ENCODE data around the gene SPATS2L. TPM values are rescaled to one million over a fixed set of nuclear protein-coding genes. Genes with fewer than 3 reads are reported as not detected.
A peak's percentile ranks its signal among the peaks of the same experiment; 100 is the strongest.

SPATS2L gene
- total and polyA plus RNA-seq, 2 of the 13 experiments (the other 11 are each of a cell fraction or from before 2014, with no cell fraction given): 154 to 212 TPM

DNA sequence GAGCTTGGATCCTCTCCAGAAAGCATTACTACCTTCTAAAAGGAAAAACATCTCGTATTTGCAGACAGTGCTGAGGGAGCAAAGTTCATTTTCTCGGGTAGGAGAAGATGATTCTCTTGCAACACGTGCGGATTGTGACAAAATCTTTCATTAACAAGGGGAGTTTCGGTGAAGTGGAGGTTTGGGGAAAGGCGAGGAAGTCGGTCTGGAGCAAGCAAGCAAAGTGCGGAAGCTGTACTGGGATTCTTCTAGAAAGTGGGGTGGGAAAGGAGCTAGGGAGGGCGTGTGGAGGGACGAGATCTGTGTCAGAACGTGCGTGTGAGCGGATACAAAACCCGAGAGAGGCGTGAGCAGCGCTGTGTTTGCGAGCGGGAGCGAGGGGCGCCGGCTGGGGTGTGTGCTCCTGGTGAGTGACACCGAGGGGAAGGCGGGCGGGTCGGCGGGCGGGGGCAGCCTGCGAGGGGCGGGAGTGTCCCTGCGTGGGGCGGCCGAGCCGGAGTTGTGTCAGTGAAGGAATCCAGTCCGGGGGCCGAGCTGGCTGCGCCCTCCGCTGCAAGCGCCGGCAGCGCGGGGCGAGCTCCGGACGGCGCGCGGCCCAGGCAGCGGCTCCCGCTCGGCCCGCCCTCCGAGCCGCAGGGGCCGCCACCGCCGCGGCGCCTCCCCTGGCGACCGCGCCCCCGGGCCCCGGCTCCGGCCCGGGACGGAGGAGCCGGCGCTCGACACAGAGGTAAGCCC lies at the start of gene SPATS2L (continued):
- TF ChIP-seq ZNF570 (CRISPR knock-in tag; IDR thresholded peaks at IDR 0.05; ENCODE audit: borderline replicate concordance) (no peak), CBX5 (CRISPR knock-in tag; IDR thresholded peaks at IDR 0.05; ENCODE audit: borderline replicate concordance) (peak; percentile 57; the same call in 1 of the 2 replicates), ZNF10 (CRISPR knock-in tag; IDR thresholded peaks at IDR 0.05; ENCODE audit: borderline replicate concordance, low read depth) (no peak), RFX1 (IDR thresholded peaks at IDR 0.05) (no peak), ZSCAN20 (CRISPR knock-in tag; IDR thresholded peaks at IDR 0.05; ENCODE audit: borderline replicate concordance) (0 out of 2 replicates have a peak, but pooled peaks have one; percentile 0), ZNF883 (CRISPR knock-in tag; IDR thresholded peaks at IDR 0.05; ENCODE audit: not compliant biosample characterization) (no peak), SKI (IDR thresholded peaks at IDR 0.05; ENCODE audit: partially characterized antibody) (peak; percentile 20), NR2F1 (CRISPR knock-in tag; IDR thresholded peaks at IDR 0.05) (0 out of 4 replicates have a peak, but pooled peaks of 1 of the 2 experiments have one; percentile 29), ETV5 (CRISPR knock-in tag; IDR thresholded peaks at IDR 0.05; ENCODE audit: borderline replicate concordance) (peak; percentile 40; the same call in 1 of the 2 replicates), MXD4 (CRISPR knock-in tag; IDR thresholded peaks at IDR 0.05) (no peak; the same call in none of the 2 replicates), HOXA5 (CRISPR knock-in tag; IDR thresholded peaks at IDR 0.05) (no peak), PHF20 (CRISPR knock-in tag; IDR thresholded peaks at IDR 0.05) (peak; percentile 43), TCF7L2 (IDR thresholded peaks at IDR 0.05; ENCODE audit: low read depth, low read length) (no peak), JUN (CRISPR knock-in tag; IDR thresholded peaks at IDR 0.05) (no peak), ZKSCAN5 (CRISPR knock-in tag; IDR thresholded peaks at IDR 0.05) (no peak), MED1 (CRISPR knock-in tag; IDR thresholded peaks at IDR 0.05) (peak; percentile 70), MAFG (CRISPR knock-in tag; IDR thresholded peaks at IDR 0.05) (no peak), ZFX (CRISPR knock-in tag; IDR thresholded peaks at IDR 0.05; ENCODE audit: low read depth) (peak; percentile 62; the same call in 1 of the 2 replicates), HDAC6 (IDR thresholded peaks at IDR 0.05; ENCODE audit: low read depth, low read length) (no peak), ZNF460 (CRISPR knock-in tag; IDR thresholded peaks at IDR 0.05; ENCODE audit: borderline replicate concordance) (no peak; the same call in 1 of the 2 replicates), ZNF615 (CRISPR knock-in tag; IDR thresholded peaks at IDR 0.05; ENCODE audit: borderline replicate concordance) (0 out of 2 replicates have a peak, but pooled peaks have one; percentile 68), ZNF841 (CRISPR knock-in tag; IDR thresholded peaks at IDR 0.05; ENCODE audit: borderline replicate concordance) (no peak), AHR (CRISPR knock-in tag; IDR thresholded peaks at IDR 0.05) (peak; percentile 65; the same call in 1 of the 2 replicates), ZSCAN29 (CRISPR knock-in tag; conservative IDR thresholded peaks at IDR 0.05) (peak; percentile 39; the same call in 1 of the 2 replicates)
- TF ChIP-seq, protein P1, sequence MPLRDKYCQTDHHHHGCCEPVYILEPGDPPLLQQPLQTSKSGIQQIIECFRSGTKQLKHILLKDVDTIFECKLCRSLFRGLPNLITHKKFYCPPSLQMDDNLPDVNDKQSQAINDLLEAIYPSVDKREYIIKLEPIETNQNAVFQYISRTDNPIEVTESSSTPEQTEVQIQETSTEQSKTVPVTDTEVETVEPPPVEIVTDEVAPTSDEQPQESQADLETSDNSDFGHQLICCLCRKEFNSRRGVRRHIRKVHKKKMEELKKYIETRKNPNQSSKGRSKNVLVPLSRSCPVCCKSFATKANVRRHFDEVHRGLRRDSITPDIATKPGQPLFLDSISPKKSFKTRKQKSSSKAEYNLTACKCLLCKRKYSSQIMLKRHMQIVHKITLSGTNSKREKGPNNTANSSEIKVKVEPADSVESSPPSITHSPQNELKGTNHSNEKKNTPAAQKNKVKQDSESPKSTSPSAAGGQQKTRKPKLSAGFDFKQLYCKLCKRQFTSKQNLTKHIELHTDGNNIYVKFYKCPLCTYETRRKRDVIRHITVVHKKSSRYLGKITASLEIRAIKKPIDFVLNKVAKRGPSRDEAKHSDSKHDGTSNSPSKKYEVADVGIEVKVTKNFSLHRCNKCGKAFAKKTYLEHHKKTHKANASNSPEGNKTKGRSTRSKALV (CRISPR knock-in tag; IDR thresholded peaks at IDR 0.05): no peak; the same call in 1 of the 2 replicates
- TF ChIP-seq, protein P2, sequence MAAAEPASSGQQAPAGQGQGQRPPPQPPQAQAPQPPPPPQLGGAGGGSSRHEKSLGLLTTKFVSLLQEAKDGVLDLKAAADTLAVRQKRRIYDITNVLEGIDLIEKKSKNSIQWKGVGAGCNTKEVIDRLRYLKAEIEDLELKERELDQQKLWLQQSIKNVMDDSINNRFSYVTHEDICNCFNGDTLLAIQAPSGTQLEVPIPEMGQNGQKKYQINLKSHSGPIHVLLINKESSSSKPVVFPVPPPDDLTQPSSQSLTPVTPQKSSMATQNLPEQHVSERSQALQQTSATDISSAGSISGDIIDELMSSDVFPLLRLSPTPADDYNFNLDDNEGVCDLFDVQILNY (CRISPR knock-in tag; conservative IDR thresholded peaks at IDR 0.05): no peak
- TF ChIP-seq, protein P3, sequence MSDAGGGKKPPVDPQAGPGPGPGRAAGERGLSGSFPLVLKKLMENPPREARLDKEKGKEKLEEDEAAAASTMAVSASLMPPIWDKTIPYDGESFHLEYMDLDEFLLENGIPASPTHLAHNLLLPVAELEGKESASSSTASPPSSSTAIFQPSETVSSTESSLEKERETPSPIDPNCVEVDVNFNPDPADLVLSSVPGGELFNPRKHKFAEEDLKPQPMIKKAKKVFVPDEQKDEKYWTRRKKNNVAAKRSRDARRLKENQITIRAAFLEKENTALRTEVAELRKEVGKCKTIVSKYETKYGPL (CRISPR knock-in tag; IDR thresholded peaks at IDR 0.05): 0 out of 2 replicates have a peak, but pooled peaks have one; percentile 2
